OCI-LY1 (cell line): Measurements from ENCODE around the gene ADAMTS3.

Experiments
- H2AFZ ChIP-seq: fragments of 200-600 bp; sonication (generic), shearing (Covaris generic); 2 replicates; pipeline ENCODE4 v1.6.0; 2014; ENCODE audit warnings: antibody characterized with exemption, mild to moderate bottlenecking, low read length
- H3F3A ChIP-seq: fragments of 200-600 bp; sonication (generic), shearing (Covaris generic); 2 replicates; pipeline ENCODE4 v1.6.0; 2014; ENCODE audit warnings: mild to moderate bottlenecking, antibody characterized with exemption, low read length, moderate library complexity; ENCODE audit not compliant: insufficient read depth
- H3K27ac ChIP-seq: fragments of 200-600 bp; sonication (generic); 2 replicates; pipeline ENCODE4 v1.5.1; 2014; ENCODE audit warnings: low read length, mixed run types, mild to moderate bottlenecking, low read depth; ENCODE audit not compliant: poor library complexity, severe bottlenecking
- H3K27me3 ChIP-seq: fragments of 200-600 bp; sonication (generic); 2 replicates; pipeline ENCODE4 v1.6.0; 2014; ENCODE audit warnings: antibody characterized with exemption, mild to moderate bottlenecking, low read length, moderate library complexity; ENCODE audit not compliant: insufficient read depth
- H3K36me3 ChIP-seq: fragments of 200-600 bp; sonication (generic); 2 replicates; pipeline ENCODE4 v1.6.1; 2014; ENCODE audit warnings: mild to moderate bottlenecking, antibody characterized with exemption, low read length, moderate library complexity, mixed read lengths; ENCODE audit not compliant: insufficient read depth
- H3K4me1 ChIP-seq: fragments of 200-600 bp; sonication (generic); 2 replicates; pipeline ENCODE4 v1.5.1; 2014; ENCODE audit warnings: mild to moderate bottlenecking, low read length, moderate library complexity; ENCODE audit not compliant: insufficient read depth, severe bottlenecking
- H3K4me2 ChIP-seq: fragments of 200-600 bp; sonication (generic), shearing (Covaris generic); 2 replicates; pipeline ENCODE4 v1.6.1; 2014; ENCODE audit warnings: low read length
- H3K4me3 ChIP-seq: fragments of 200-600 bp; sonication (generic); 2 replicates; pipeline ENCODE4 v1.5.1; 2014; ENCODE audit warnings: low read length, low read depth, mild to moderate bottlenecking, mixed read lengths; ENCODE audit not compliant: poor library complexity, severe bottlenecking
- H3K79me2 ChIP-seq: fragments of 200-600 bp; shearing (Covaris generic); 2 replicates; pipeline ENCODE4 v1.6.1; 2016; ENCODE audit warnings: mixed run types, low read length, mixed read lengths; ENCODE audit not compliant: insufficient read depth
- H3K9ac ChIP-seq: fragments of 200-600 bp; sonication (generic), shearing (Covaris generic); 2 replicates; pipeline ENCODE4 v1.6.1; 2014; ENCODE audit warnings: mild to moderate bottlenecking, low read length, mixed read lengths
- H3K9me2 ChIP-seq: fragments of 200-600 bp; sonication (generic), shearing (Covaris generic); 2 replicates; pipeline ENCODE4 v1.6.1; 2014; ENCODE audit warnings: low read depth, mild to moderate bottlenecking, low read length, mixed read lengths
- H3K9me3 ChIP-seq: fragments of 200-600 bp; shearing (Covaris generic); 2 replicates; pipeline ENCODE4 v1.6.1; 2014; ENCODE audit warnings: low read length, mixed read lengths
- H4K20me1 ChIP-seq: fragments of 200-600 bp; sonication (generic), shearing (Covaris generic); 2 replicates; pipeline ENCODE4 v1.6.0; 2016; ENCODE audit warnings: mild to moderate bottlenecking, low read length; ENCODE audit not compliant: insufficient read depth
- CTCF ChIP-seq: fragments of 200-600 bp; sonication (generic), shearing (Covaris generic); IDR thresholded peaks from 2 replicates; pipeline ENCODE4 v1.5.1; 2017; ENCODE audit warnings: mild to moderate bottlenecking, antibody characterized with exemption, low read length, moderate library complexity, mixed read lengths
- EZH2 ChIP-seq: fragments of 200-600 bp; sonication (generic), shearing (Covaris generic); IDR thresholded peaks from 2 replicates; pipeline ENCODE4 v1.8.0; 2017; ENCODE audit warnings: borderline replicate concordance, mixed run types, mild to moderate bottlenecking, antibody characterized with exemption, low read length, moderate library complexity, mixed read lengths

ADAMTS3 gene

GRCh38 chr4:72451349-72451748 lies 117.7 kb downstream of the ADAMTS3 start:
- H2AFZ ChIP-seq: no peak overlapping the region

GRCh38 chr4:72449705-72450104 lies 119.3 kb downstream of the ADAMTS3 start:
- Histone ChIP-seq H3K4me2 (no peak overlapping the region), H2AFZ (no peak overlapping the region), H3K27me3 (no peaks in the 10 kb centered on the region), H3F3A (no peaks in the 10 kb centered on the region), H4K20me1 (no peaks in the 10 kb centered on the region), H3K9ac (no peak overlapping the region), H3K4me3 (no peak overlapping the region), H3K36me3 (no peaks in the 10 kb centered on the region), H3K9me2 (no peaks in the 10 kb centered on the region), H3K9me3 (no peaks in the 10 kb centered on the region), H3K79me2 (no peaks in the 10 kb centered on the region), H3K27ac (no peak overlapping the region), H3K4me1 (no peaks in the 10 kb centered on the region)
- TF ChIP-seq CTCF (no peak), EZH2 (no peak)

More at GRCh38 chr4:72451349-72451748, 117.7 kb downstream of the ADAMTS3 start:
- Histone ChIP-seq H3K27me3 (no peaks in the 10 kb centered on the region), H3K27ac (no peak overlapping the region), H4K20me1 (no peaks in the 10 kb centered on the region), H3K4me2 (no peak overlapping the region), H3K4me3 (no peak overlapping the region), H3K36me3 (no peaks in the 10 kb centered on the region), H3K4me1 (no peaks in the 10 kb centered on the region), H3F3A (no peaks in the 10 kb centered on the region), H3K9me3 (no peaks in the 10 kb centered on the region), H3K9ac (no peak overlapping the region), H3K79me2 (no peaks in the 10 kb centered on the region), H3K9me2 (no peaks in the 10 kb centered on the region)
- TF ChIP-seq EZH2: no peak
- no peak for TF ChIP-seq CTCF

GRCh38 chr4:72448231-72448630 lies 120.8 kb downstream of the ADAMTS3 start:
- no peaks in the 10 kb centered on the region for H3K4me1 ChIP-seq
- no peak overlapping the region for H3K27ac ChIP-seq
- H3K9me3 ChIP-seq: no peaks in the 10 kb centered on the region
- no peaks in the 10 kb centered on the region for H4K20me1 ChIP-seq
- no peaks in the 10 kb centered on the region for H3K27me3 ChIP-seq
- H2AFZ ChIP-seq: no peak overlapping the region
- H3K36me3 ChIP-seq: no peaks in the 10 kb centered on the region
- H3F3A ChIP-seq: no peaks in the 10 kb centered on the region
- no peak overlapping the region for H3K4me2 ChIP-seq
- no peak overlapping the region for H3K9ac ChIP-seq
- H3K9me2 ChIP-seq: no peaks in the 10 kb centered on the region
- TF ChIP-seq CTCF (no peak), EZH2 (no peak)
- no peaks in the 10 kb centered on the region for H3K79me2 ChIP-seq
- H3K4me3 ChIP-seq: no peak overlapping the region
